ENCODE measurements around the gene LRATD1. TPM values are rescaled to one million over a fixed set of nuclear protein-coding genes. Genes with fewer than 3 reads are reported as not detected.

LRATD1 gene
- total and polyA plus RNA-seq, 8 donors: 3.3 to 16.5 (median 15.4) TPM

GRCh38 chr2:14615121-14615520 is 17.4 kb upstream of the LRATD1 start:
- DNase-seq: no peak
- Histone ChIP-seq H3K9me3 (no peaks in the 10 kb centered on the region), H3K36me3 (no peaks in the 10 kb centered on the region), H3K4me3 (no peak overlapping the region), H3K27ac (no peak overlapping the region), H3K4me1 (no peaks in the 10 kb centered on the region), H3K27me3 (no peaks in the 10 kb centered on the region)
- no peak for TF ChIP-seq CTCF (IDR thresholded peaks at IDR 0.05)
- intact Hi-C loops (cut with DNase I): no loop called here
- no peak for ATAC-seq

GRCh38 chr2:14615760-14616159 is 16.8 kb upstream of the LRATD1 start:
- no peak for DNase-seq
- Histone ChIP-seq H3K36me3 (no peaks in the 10 kb centered on the region), H3K27me3 (no peaks in the 10 kb centered on the region), H3K9me3 (no peaks in the 10 kb centered on the region), H3K4me1 (no peaks in the 10 kb centered on the region), H3K4me3 (no peak overlapping the region), H3K27ac (no peak overlapping the region)
- intact Hi-C loops (cut with DNase I): no loop called here
- no peak for TF ChIP-seq CTCF (IDR thresholded peaks at IDR 0.05)
- no peak for ATAC-seq

GRCh38 chr2:14616342-14616741 is 16.2 kb upstream of the LRATD1 start:
- no peak overlapping the region for H3K27ac ChIP-seq
- no peaks in the 10 kb centered on the region for H3K36me3 ChIP-seq
- intact Hi-C loops (cut with DNase I): no loop called here
- no peaks in the 10 kb centered on the region for H3K4me1 ChIP-seq
- DNase-seq: no peak
- TF ChIP-seq CTCF (IDR thresholded peaks at IDR 0.05): no peak
- no peaks in the 10 kb centered on the region for H3K27me3 ChIP-seq
- H3K4me3 ChIP-seq: no peak overlapping the region
- no peaks in the 10 kb centered on the region for H3K9me3 ChIP-seq
- ATAC-seq: no peak

- no peaks in the 10 kb centered on the region for H3K36me3 ChIP-seq
- no peaks in the 10 kb centered on the region for H3K27me3 ChIP-seq
- no peaks in the 10 kb centered on the region for H3K4me1 ChIP-seq
- no peak for TF ChIP-seq CTCF (IDR thresholded peaks at IDR 0.05)
- ATAC-seq: no peak
- H3K27ac ChIP-seq: no peak overlapping the region
- intact Hi-C loops (cut with DNase I): no loop called here
- no peaks in the 10 kb centered on the region for H3K9me3 ChIP-seq
- DNase-seq: no peak
- H3K4me3 ChIP-seq: no peak overlapping the region
Observed at GRCh38 chr2:14616950-14617349, 15.6 kb upstream of the LRATD1 start.

GRCh38 chr2:14619441-14619840 is 13.1 kb upstream of the LRATD1 start:
- no peak for DNase-seq
- Histone ChIP-seq H3K27ac (no peak overlapping the region), H3K9me3 (no peaks in the 10 kb centered on the region), H3K4me3 (no peak overlapping the region), H3K4me1 (no peaks in the 10 kb centered on the region), H3K27me3 (no peaks in the 10 kb centered on the region), H3K36me3 (no peaks in the 10 kb centered on the region)
- no peak for ATAC-seq
- intact Hi-C loops (cut with DNase I): no loop called here
- TF ChIP-seq CTCF (IDR thresholded peaks at IDR 0.05): no peak

All from left lung (tissue), 10 donors.